Measurements from ENCODE around the gene CRYM. TPM values are rescaled to one million over a fixed set of nuclear protein-coding genes. Genes with fewer than 3 reads are reported as not detected.

Gene CRYM
- total RNA-seq, 1 experiment from 2014 or later, result not detected

Other genes starting within 250 kb of the CRYM start
- 0.14 and 0.37 TPM in 2 replicates for gene DNAH3, start 127.4 kb downstream of the CRYM start, total RNA-seq (2014; rRNA removed; shearing (Covaris generic))
- gene LDAF1, start 119.6 kb downstream of the CRYM start, total RNA-seq (2014; rRNA removed; shearing (Covaris generic)), result 16.5 and 22.0 TPM in 2 replicates
- gene ZP2, start 66.7 kb downstream of the CRYM start, total RNA-seq (2014; rRNA removed; shearing (Covaris generic)), result not detected in 2 replicates
- gene ANKS4B, start 44.6 kb downstream of the CRYM start, total RNA-seq (2014; rRNA removed; shearing (Covaris generic)), result not detected in 2 replicates

Measured in NCI-H460 (cell line).